H9 (cell line): ENCODE data around the gene MED27. TPM values are rescaled to one million over a fixed set of nuclear protein-coding genes. Genes with fewer than 3 reads are reported as not detected.

Experiments used
- DNase-seq: peaks from one replicate; pipeline ENCODE4 v3.0.0-alpha.2; 2017
- H2AFZ ChIP-seq: one replicate; pipeline ENCODE4 v1.6.1; 2013; ENCODE audit warnings: mild to moderate bottlenecking, low read length, control low read depth, moderate library complexity
- H2AK5ac ChIP-seq: 2 replicates; pipeline ENCODE4 v1.6.1; 2013; ENCODE audit warnings: low read length, control low read depth, mixed read lengths; ENCODE audit not compliant: insufficient read length
- H2BK120ac ChIP-seq: one replicate; pipeline ENCODE4 v1.6.1; 2013; ENCODE audit warnings: low read depth, mild to moderate bottlenecking, low read length, control low read depth, inconsistent platforms; ENCODE audit not compliant: poor library complexity, severe bottlenecking
- H2BK12ac ChIP-seq: 2 replicates; pipeline ENCODE4 v1.6.1; 2013; ENCODE audit warnings: low read length, control low read depth, mixed read lengths, low read depth; ENCODE audit not compliant: insufficient read length
- H2BK15ac ChIP-seq: 2 replicates; pipeline ENCODE4 v1.6.1; 2013; ENCODE audit warnings: low read depth, low read length, control low read depth
- H2BK20ac ChIP-seq: one replicate; pipeline ENCODE4 v1.6.1; 2013; ENCODE audit warnings: low read depth, mild to moderate bottlenecking, low read length, control low read depth, inconsistent platforms; ENCODE audit not compliant: poor library complexity, severe bottlenecking
- H2BK5ac ChIP-seq: 2 replicates; pipeline ENCODE4 v1.6.1; 2013; ENCODE audit warnings: low read length, control low read depth, mixed read lengths; ENCODE audit not compliant: insufficient read length
- H3K14ac ChIP-seq: 2 replicates; pipeline ENCODE4 v1.6.1; 2013; ENCODE audit warnings: low read length, control low read depth; ENCODE audit not compliant: insufficient read depth
- H3K18ac ChIP-seq: 2 replicates; pipeline ENCODE4 v1.6.1; 2013; ENCODE audit warnings: low read depth, mild to moderate bottlenecking, mixed read lengths, low read length, control low read depth; ENCODE audit not compliant: insufficient read length
- H3K23ac ChIP-seq: 2 replicates; pipeline ENCODE4 v1.6.1; 2013; ENCODE audit warnings: low read length, control low read depth, mixed read lengths, low read depth; ENCODE audit not compliant: insufficient read length
- H3K23me2 ChIP-seq: 2 replicates; pipeline ENCODE4 v1.6.1; 2013; ENCODE audit warnings: low read depth, mild to moderate bottlenecking, mixed read lengths, low read length, control low read depth; ENCODE audit not compliant: insufficient read length, poor library complexity, severe bottlenecking
- H3K27ac ChIP-seq: 2 replicates; pipeline ENCODE4 v1.5.1; 2013; ENCODE audit warnings: low read length, control low read depth, mixed read lengths, low read depth; ENCODE audit not compliant: insufficient read length
- H3K27me3 ChIP-seq: 2 replicates; pipeline ENCODE4 v1.6.1; 2013; ENCODE audit warnings: low read length, control low read depth, inconsistent platforms; ENCODE audit not compliant: insufficient read depth
- H3K4ac ChIP-seq: 2 replicates; pipeline ENCODE4 v1.6.1; 2013; ENCODE audit warnings: low read depth, mild to moderate bottlenecking, control low read depth, inconsistent platforms, low read length, moderate library complexity
- H3K4me1 ChIP-seq: 2 replicates; pipeline ENCODE4 v1.6.1; 2013; ENCODE audit warnings: low read length, control low read depth, inconsistent platforms; ENCODE audit not compliant: insufficient read depth
- H3K4me2 ChIP-seq: 2 replicates; pipeline ENCODE4 v1.6.1; 2013; ENCODE audit warnings: low read length, control low read depth, mixed read lengths; ENCODE audit not compliant: insufficient read length, insufficient read depth
- H3K56ac ChIP-seq: 2 replicates; pipeline ENCODE4 v1.6.1; 2013; ENCODE audit warnings: low read depth, mild to moderate bottlenecking, mixed read lengths, low read length, control low read depth; ENCODE audit not compliant: insufficient read length
- H3K79me1 ChIP-seq: 2 replicates; pipeline ENCODE4 v1.6.1; 2013; ENCODE audit warnings: low read depth, mild to moderate bottlenecking, moderate library complexity, low read length, control low read depth, inconsistent platforms; ENCODE audit not compliant: insufficient read depth, poor library complexity, severe bottlenecking
- H3K79me2 ChIP-seq: 2 replicates; pipeline ENCODE4 v1.6.1; 2013; ENCODE audit warnings: low read length, control low read depth, inconsistent platforms; ENCODE audit not compliant: insufficient read depth
- H3K9ac ChIP-seq: 2 replicates; pipeline ENCODE4 v1.6.1; 2013; ENCODE audit warnings: low read length, control low read depth, mixed read lengths; ENCODE audit not compliant: insufficient read length; ENCODE audit errors: extremely low read depth
- H3K9me3 ChIP-seq: one replicate; pipeline ENCODE4 v1.6.1; 2013; ENCODE audit warnings: low read depth, low read length, inconsistent platforms; ENCODE audit not compliant: control insufficient read depth
- H3T11ph ChIP-seq: one replicate; pipeline ENCODE4 v1.6.1; 2013; ENCODE audit warnings: mild to moderate bottlenecking, low read length, control low read depth, inconsistent platforms
- H4K20me1 ChIP-seq: one replicate; pipeline ENCODE4 v1.6.1; 2013; ENCODE audit not compliant: control insufficient read depth, insufficient read length, insufficient read depth
- H4K5ac ChIP-seq: 2 replicates; pipeline ENCODE4 v1.6.1; 2013; ENCODE audit warnings: low read depth, mild to moderate bottlenecking, mixed read lengths, low read length, control low read depth; ENCODE audit not compliant: insufficient read length
- H4K8ac ChIP-seq: replicated peaks from 2 replicates; pipeline ENCODE4 v1.6.1; 2013; ENCODE audit warnings: low read length, control low read depth, mixed read lengths, low read depth; ENCODE audit not compliant: insufficient read length
- H4K91ac ChIP-seq: 2 replicates; pipeline ENCODE4 v1.6.1; 2013; ENCODE audit warnings: low read depth, mild to moderate bottlenecking, moderate library complexity, mixed read lengths, low read length, control low read depth; ENCODE audit not compliant: insufficient read length
- H3K27ac Mint-ChIP-seq, 3 experiments: 2 replicates in 2 of 3; 3 replicates in 1 of 3; pipeline ENCODE4 v1.8.0; 2020 to 2021; ENCODE audit warnings: mixed read lengths in 3 of 3, mild to moderate bottlenecking in 1 of 3, moderate library complexity in 1 of 3
- H3K27me3 Mint-ChIP-seq: 2 replicates; pipeline ENCODE4 v1.8.0; 2021; ENCODE audit warnings: low read depth, mild to moderate bottlenecking, moderate library complexity, mixed read lengths
- H3K36me3 Mint-ChIP-seq, 3 experiments: 2 replicates in 2 of 3; 3 replicates in 1 of 3; pipeline ENCODE4 v1.8.0; 2020 to 2021; ENCODE audit warnings: low read depth in 3 of 3, mixed read lengths in 3 of 3; ENCODE audit not compliant: insufficient read depth in 1 of 3
- H3K4me1 Mint-ChIP-seq, 2 experiments: 2 replicates each; pipeline ENCODE4 v1.8.0; 2020; ENCODE audit warnings: mixed read lengths in 2 of 2
- H3K4me3 Mint-ChIP-seq, 2 experiments: 2 replicates in 1 of 2; 3 replicates in 1 of 2; pipeline ENCODE4 v1.8.0; 2020 to 2021; ENCODE audit warnings: mild to moderate bottlenecking in 2 of 2, mixed read lengths in 2 of 2, moderate library complexity in 1 of 2
- H3K9me3 Mint-ChIP-seq, 2 experiments: 2 replicates in 1 of 2; 3 replicates in 1 of 2; pipeline ENCODE4 v1.8.0; 2020; ENCODE audit warnings: mild to moderate bottlenecking in 2 of 2, mixed read lengths in 2 of 2, moderate library complexity in 1 of 2
- WGBS: extraction: QIAGEN DNeasy Blood & Tissue Kit; methylation state at CpG from one replicate; pipeline ENCODE4 v1.1.7; 2013; ENCODE audit warnings: missing lambda C conversion rate, low lambda C conversion rate, mixed read lengths; ENCODE audit not compliant: insufficient read length; ENCODE audit errors: extremely low coverage; 5-methylcytosine and 5-hydroxymethylcytosine counted together
- total RNA-seq: library from RNA; stranded (reverse); gene quantifications from 2 replicates; pipeline ENCODE4 v1.2.1, GENCODE V29; 2021
- TF ChIP-seq, protein P1 (sequence below): fragments of 200-600 bp; sonication (generic); conservative IDR thresholded peaks from 3 replicates; pipeline ENCODE4 v1.8.0; 2021; ENCODE audit warnings: antibody characterized with exemption, mild to moderate bottlenecking

The MED27 gene
- total RNA-seq, 1 experiment from 2014 or later = 33.5 TPM

DNA sequence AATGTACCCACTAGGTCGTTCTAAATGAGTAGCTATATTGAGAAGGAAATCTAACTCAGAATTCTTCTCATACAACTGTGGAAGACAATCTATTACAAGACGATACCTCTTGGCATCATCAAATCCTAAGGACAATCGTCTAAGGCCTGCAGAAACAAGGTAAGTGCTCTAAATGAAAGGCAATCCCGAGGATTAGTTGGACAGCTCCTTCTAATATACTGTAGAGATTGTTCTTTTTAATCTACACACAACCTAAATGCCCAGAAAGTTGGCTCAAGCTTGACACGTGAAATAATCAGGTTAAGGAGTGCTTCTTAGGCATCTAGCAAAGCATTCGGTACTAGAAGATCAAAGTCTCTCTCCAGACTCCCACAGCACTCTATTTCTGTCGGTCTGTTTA is 55.1 kb downstream of the MED27 start:
- Histone ChIP-seq H2BK12ac (no peak overlapping the region), H2BK20ac (no peak overlapping the region), H3K27ac (no peak overlapping the region), H4K20me1 (peaks cover 3% of the 10 kb centered on the region), H3K4me2 (no peak overlapping the region), H3K14ac (no peak overlapping the region), H2BK120ac (no peak overlapping the region), H4K8ac (no peak overlapping the region), H3K23me2 (no peaks in the 10 kb centered on the region), H2AK5ac (no peak overlapping the region), H3K56ac (no peak overlapping the region), H2BK5ac (no peak overlapping the region), H3T11ph (no peak overlapping the region), H4K5ac (no peak overlapping the region), H3K27me3 (no peaks in the 10 kb centered on the region), H3K23ac (no peak overlapping the region), H4K91ac (no peak overlapping the region), H3K18ac (no peak overlapping the region), H3K9me3 (no peaks in the 10 kb centered on the region), H2BK15ac (no peak overlapping the region), H2AFZ (no peak overlapping the region), H3K4me1 (peaks cover 5% of the 10 kb centered on the region; the same call in 1 of the 2 replicates), H3K79me2 (no peaks in the 10 kb centered on the region), H3K9ac (no peak overlapping the region), H3K4ac (no peak overlapping the region), H3K79me1 (no peaks in the 10 kb centered on the region)
- no CpG with 5 or more reads among the region's 7 CpGs for WGBS
- Mint-ChIP-seq H3K4me1 (peaks cover 34 to 54% of the 10 kb centered on the region in 2 experiments), H3K27ac (no peak overlapping the region), H3K4me3 (no peak overlapping the region), H3K27me3 (no peaks in the 10 kb centered on the region), H3K36me3 (no peaks in the 10 kb centered on the region; a peak in 1 of 7 replicates), H3K9me3 (no peaks in the 10 kb centered on the region)
- no peak for DNase-seq
- TF ChIP-seq, protein P1, sequence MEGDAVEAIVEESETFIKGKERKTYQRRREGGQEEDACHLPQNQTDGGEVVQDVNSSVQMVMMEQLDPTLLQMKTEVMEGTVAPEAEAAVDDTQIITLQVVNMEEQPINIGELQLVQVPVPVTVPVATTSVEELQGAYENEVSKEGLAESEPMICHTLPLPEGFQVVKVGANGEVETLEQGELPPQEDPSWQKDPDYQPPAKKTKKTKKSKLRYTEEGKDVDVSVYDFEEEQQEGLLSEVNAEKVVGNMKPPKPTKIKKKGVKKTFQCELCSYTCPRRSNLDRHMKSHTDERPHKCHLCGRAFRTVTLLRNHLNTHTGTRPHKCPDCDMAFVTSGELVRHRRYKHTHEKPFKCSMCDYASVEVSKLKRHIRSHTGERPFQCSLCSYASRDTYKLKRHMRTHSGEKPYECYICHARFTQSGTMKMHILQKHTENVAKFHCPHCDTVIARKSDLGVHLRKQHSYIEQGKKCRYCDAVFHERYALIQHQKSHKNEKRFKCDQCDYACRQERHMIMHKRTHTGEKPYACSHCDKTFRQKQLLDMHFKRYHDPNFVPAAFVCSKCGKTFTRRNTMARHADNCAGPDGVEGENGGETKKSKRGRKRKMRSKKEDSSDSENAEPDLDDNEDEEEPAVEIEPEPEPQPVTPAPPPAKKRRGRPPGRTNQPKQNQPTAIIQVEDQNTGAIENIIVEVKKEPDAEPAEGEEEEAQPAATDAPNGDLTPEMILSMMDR = no peak
